HEK293 (cell line): ENCODE data around the gene CCL2.

ENCODE experiments used
- CTCF ChIA-PET: fragments of 350-600 bp; formaldehyde crosslinking; extraction: SDS; loops from one replicate; lab custom pipeline; 2021; ENCODE audit warnings: antibody characterized with exemption; lab: Yijun Ruan, JAX
- POLR2A ChIA-PET: fragments of 300-600 bp; formaldehyde crosslinking; extraction: SDS; loops from one replicate; lab custom pipeline; 2020; ENCODE audit warnings: antibody characterized with exemption, inconsistent platforms; lab: Yijun Ruan, JAX
- H3K27ac ChIP-seq: fragments of 200-500 bp; sonication (Bioruptor generic); 2 replicates; pipeline ENCODE4 v1.5.1; 2014; ENCODE audit warnings: low read depth, low read length, control low read depth, inconsistent platforms; ENCODE audit errors: extremely low read depth
- H3K36me3 ChIP-seq, 2 experiments: fragments of 200-500 bp in 1 of 2; sonication (Bioruptor generic) in 1 of 2; 1 replicate in 1 of 2; 2 replicates in 1 of 2; pipeline ENCODE4 v1.5.1; 2014 to 2017; ENCODE audit warnings: inconsistent platforms in 2 of 2, low read length in 2 of 2; ENCODE audit not compliant: control insufficient read depth in 2 of 2, insufficient read depth in 1 of 2
- H3K4me1 ChIP-seq: fragments of 200-500 bp; sonication (Bioruptor generic); 2 replicates; pipeline ENCODE4 v1.5.1; 2014; ENCODE audit warnings: mild to moderate bottlenecking, low read length, inconsistent platforms; ENCODE audit not compliant: control insufficient read depth, insufficient read depth
- H3K4me3 ChIP-seq: 2 replicates; pipeline ENCODE4 v1.5.1; 2011; ENCODE audit warnings: low read depth, mild to moderate bottlenecking, control low read depth, low read length, moderate library complexity
- H3K9me3 ChIP-seq: fragments of 200-500 bp; sonication (Bioruptor generic); 2 replicates; pipeline ENCODE4 v1.5.1; 2014; ENCODE audit warnings: low read depth, low read length, inconsistent platforms; ENCODE audit not compliant: control insufficient read depth, insufficient read depth
- ELK4 ChIP-seq: IDR thresholded peaks from 2 replicates; pipeline ENCODE4 v1.6.1; 2011; ENCODE audit warnings: mild to moderate bottlenecking, low read depth, low read length, borderline replicate concordance
- GLI2 ChIP-seq: fragments of 450-650 bp; formaldehyde crosslinking; IDR thresholded peaks from 2 replicates; pipeline ENCODE4; 2017; ENCODE audit warnings: missing biosample characterization, missing genetic modification characterization, low read depth, borderline replicate concordance
- HOXA7 ChIP-seq: sonication (generic); formaldehyde crosslinking; IDR thresholded peaks from 2 replicates; pipeline ENCODE4 v1.8.1; 2022; ENCODE audit warnings: missing genetic modification reagents, borderline replicate concordance
- KLF7 ChIP-seq: fragments of 450-650 bp; formaldehyde crosslinking; IDR thresholded peaks from 2 replicates; pipeline ENCODE4 v1.5.1; 2016; ENCODE audit warnings: missing biosample characterization, missing genetic modification characterization, borderline replicate concordance
- MZF1 ChIP-seq: fragments of 450-650 bp; formaldehyde crosslinking; IDR thresholded peaks from 2 replicates; pipeline ENCODE4 v1.5.1; 2017; ENCODE audit warnings: missing biosample characterization, missing genetic modification characterization, borderline replicate concordance
- PBX3 ChIP-seq: sonication (generic); formaldehyde crosslinking; IDR thresholded peaks from 2 replicates; pipeline ENCODE4 v1.8.1; 2022; ENCODE audit warnings: mild to moderate bottlenecking, moderate library complexity, missing genetic modification reagents
- PRDM1 ChIP-seq: fragments of 450-650 bp; formaldehyde crosslinking; IDR thresholded peaks from 2 replicates; pipeline ENCODE4; 2016; ENCODE audit warnings: missing biosample characterization, missing genetic modification characterization
- SETDB1 ChIP-seq: IDR thresholded peaks from one replicate; pipeline ENCODE4 v1.6.1; 2017; ENCODE audit warnings: mild to moderate bottlenecking, low read length, moderate library complexity, mixed read lengths; ENCODE audit not compliant: insufficient read length
- ZBTB17 ChIP-seq: fragments of 450-650 bp; formaldehyde crosslinking; IDR thresholded peaks from 2 replicates; pipeline ENCODE4 v1.5.1; 2016; ENCODE audit warnings: missing biosample characterization, missing genetic modification characterization
- ZBTB8A ChIP-seq: fragments of 450-650 bp; formaldehyde crosslinking; IDR thresholded peaks from 2 replicates; pipeline ENCODE4 v1.5.1; 2016; ENCODE audit warnings: missing biosample characterization, missing genetic modification characterization
- ZIC2 ChIP-seq: fragments of 450-650 bp; formaldehyde crosslinking; IDR thresholded peaks from 2 replicates; pipeline ENCODE4 v1.5.1; 2016; ENCODE audit warnings: missing biosample characterization, missing genetic modification characterization
- ZNF146 ChIP-seq: fragments of 450-650 bp; formaldehyde crosslinking; IDR thresholded peaks from 2 replicates; pipeline ENCODE4 v1.5.1; 2016; ENCODE audit warnings: missing biosample characterization, missing genetic modification characterization
- ZNF148 ChIP-seq: fragments of 450-650 bp; formaldehyde crosslinking; IDR thresholded peaks from 2 replicates; pipeline ENCODE4 v1.5.0; 2017; ENCODE audit warnings: missing biosample characterization, missing genetic modification characterization, borderline replicate concordance
- ZNF155 ChIP-seq: fragments of 450-650 bp; formaldehyde crosslinking; IDR thresholded peaks from 2 replicates; pipeline ENCODE4 v1.5.1; 2016; ENCODE audit warnings: missing biosample characterization, missing genetic modification characterization
- ZNF19 ChIP-seq: fragments of 450-650 bp; formaldehyde crosslinking; IDR thresholded peaks from 2 replicates; pipeline ENCODE4; 2016; ENCODE audit warnings: missing biosample characterization, missing genetic modification characterization, low read depth
- ZNF266 ChIP-seq: fragments of 450-650 bp; formaldehyde crosslinking; IDR thresholded peaks from 2 replicates; pipeline ENCODE4 v1.5.1; 2016; ENCODE audit warnings: missing biosample characterization, missing genetic modification characterization, low read depth
- ZNF274 ChIP-seq, 2 experiments: fragments of 200-500 bp in 1 of 2; fragments of 450-650 bp in 1 of 2; sonication (Bioruptor generic) in 1 of 2; formaldehyde crosslinking in 1 of 2; IDR thresholded peaks; 2 replicates each; pipeline versions ENCODE4 v1.5.1 to v1.6.1; 2014 to 2016; ENCODE audit warnings: borderline replicate concordance in 1 of 2, inconsistent platforms in 1 of 2, low read length in 1 of 2, missing biosample characterization in 1 of 2, missing genetic modification characterization in 1 of 2
- ZNF366 ChIP-seq: fragments of 450-650 bp; formaldehyde crosslinking; conservative IDR thresholded peaks from 2 replicates; pipeline ENCODE4 v1.5.1; 2016; ENCODE audit warnings: missing biosample characterization, missing genetic modification characterization
- ZNF558 ChIP-seq: fragments of 450-650 bp; formaldehyde crosslinking; IDR thresholded peaks from 2 replicates; pipeline ENCODE4 v1.5.1; 2016; ENCODE audit warnings: missing biosample characterization, missing genetic modification characterization
- ZNF623 ChIP-seq: fragments of 450-650 bp; formaldehyde crosslinking; IDR thresholded peaks from 2 replicates; pipeline ENCODE4 v1.5.1; 2016; ENCODE audit warnings: missing biosample characterization, missing genetic modification characterization
- ZNF629 ChIP-seq: fragments of 450-650 bp; formaldehyde crosslinking; IDR thresholded peaks from 2 replicates; pipeline ENCODE4 v1.5.1; 2017; ENCODE audit warnings: missing biosample characterization, missing genetic modification characterization
- ZNF830 ChIP-seq: fragments of 450-650 bp; IDR thresholded peaks from 2 replicates; pipeline ENCODE4 v1.5.0; 2018; ENCODE audit warnings: missing biosample characterization, missing genetic modification characterization, low read depth, mild to moderate bottlenecking, moderate library complexity

The CCL2 gene

GRCh38 chr17:34222722-34223497 lies 32.2 kb upstream of the CCL2 start:
- Histone ChIP-seq H3K36me3 (no peaks in the 10 kb centered on the region), H3K9me3 (no peaks in the 10 kb centered on the region), H3K27ac (no peak overlapping the region), H3K4me3 (no peak overlapping the region), H3K4me1 (no peaks in the 10 kb centered on the region)
- TF ChIP-seq ZNF148 (tag by site-specific recombination) (no peak), ZNF830 (tag by site-specific recombination) (no peak), ZIC2 (tag by site-specific recombination) (no peak), ZNF19 (tag by site-specific recombination) (no peak), ZNF146 (no peak), ZBTB8A (tag by site-specific recombination) (no peak), SETDB1 (no peak), ZNF155 (tag by site-specific recombination) (no peak), ZNF558 (tag by site-specific recombination) (no peak), ELK4 (no peak), ZNF623 (no peak), PRDM1 (tag by site-specific recombination) (no peak), ZNF366 (no peak), GLI2 (tag by site-specific recombination) (no peak), PBX3 (CRISPR knock-in tag) (no peak), MZF1 (tag by site-specific recombination) (no peak), ZBTB17 (tag by site-specific recombination) (no peak), HOXA7 (no peak), ZNF274 (IDR thresholded peaks at IDR 0.05; ENCODE audit: low read length) (no peak), ZNF274 (tag by site-specific recombination; IDR thresholded peaks at IDR 0.05; ENCODE audit: borderline replicate concordance) (no peak), ZNF266 (tag by site-specific recombination) (no peak)
- ChIA-PET CTCF (interaction anchor here (0.9 to 2.1 kb wide), 5 partner anchors 22 to 138 kb away, joined by 4 to 18 read pairs (median 7); no protein-coding TSS in a partner anchor), POLR2A (no interaction called here)

GRCh38 chr17:34225046-34225445 lies 30.0 kb upstream of the CCL2 start:
- H3K4me1 ChIP-seq = no peaks in the 10 kb centered on the region
- ChIA-PET POLR2A (no interaction called here), CTCF (interaction anchor here (2.9 kb wide), 1 partner anchor 137 kb away, joined by 13 read pairs; no protein-coding TSS in a partner anchor)
- no peak overlapping the region for H3K4me3 ChIP-seq
- no peak for TF ChIP-seq ZNF629
- TF ChIP-seq KLF7 = no peak
- TF ChIP-seq, all 188 proteins: peak for 0
- Histone ChIP-seq H3K27ac (no peak overlapping the region), H3K36me3 (no peaks in the 10 kb centered on the region), H3K9me3 (no peaks in the 10 kb centered on the region)
